Mucosa of rectum (tissue), 2 donors: ENCODE data around the gene XYLT1.
A peak's percentile ranks its signal among the peaks of the same experiment; 100 is the strongest.

Experiments
- H3K27ac ChIP-seq, 2 donors: one replicate each; pipeline ENCODE4 v1.7.0; 2013; ENCODE audit warnings: inconsistent platforms in 2 of 2, low read depth in 2 of 2, low read length in 2 of 2
- H3K27me3 ChIP-seq, 2 donors: one replicate each; pipeline ENCODE4 v1.7.0; 2013; ENCODE audit warnings: low read length in 2 of 2; ENCODE audit not compliant: control insufficient read depth in 2 of 2, insufficient read depth in 2 of 2
- H3K36me3 ChIP-seq, 2 donors: one replicate each; pipeline ENCODE4 v1.7.0; 2013; ENCODE audit warnings: low read length in 2 of 2; ENCODE audit not compliant: control insufficient read depth in 2 of 2, insufficient read depth in 2 of 2
- H3K4me1 ChIP-seq, 2 donors: one replicate each; pipeline ENCODE4 v1.7.0; 2013; ENCODE audit warnings: low read length in 2 of 2, mild to moderate bottlenecking in 1 of 2; ENCODE audit not compliant: control insufficient read depth in 2 of 2, insufficient read depth in 2 of 2
- H3K4me3 ChIP-seq, 2 donors: one replicate each; pipeline ENCODE4 v1.7.0; 2013; ENCODE audit warnings: low read length in 2 of 2
- H3K9ac ChIP-seq, 2 donors: one replicate each; pipeline ENCODE4 v1.7.0; 2013; ENCODE audit warnings: low read length in 2 of 2, low read depth in 1 of 2, mild to moderate bottlenecking in 1 of 2
- H3K9me3 ChIP-seq, 2 donors: one replicate each; pipeline ENCODE4 v1.7.0; 2013; ENCODE audit warnings: low read length in 2 of 2; ENCODE audit not compliant: control insufficient read depth in 2 of 2
- donor health status: healthy.
- donor health status: Normal muscosa, but diverticular disease.

The XYLT1 gene

DNA sequence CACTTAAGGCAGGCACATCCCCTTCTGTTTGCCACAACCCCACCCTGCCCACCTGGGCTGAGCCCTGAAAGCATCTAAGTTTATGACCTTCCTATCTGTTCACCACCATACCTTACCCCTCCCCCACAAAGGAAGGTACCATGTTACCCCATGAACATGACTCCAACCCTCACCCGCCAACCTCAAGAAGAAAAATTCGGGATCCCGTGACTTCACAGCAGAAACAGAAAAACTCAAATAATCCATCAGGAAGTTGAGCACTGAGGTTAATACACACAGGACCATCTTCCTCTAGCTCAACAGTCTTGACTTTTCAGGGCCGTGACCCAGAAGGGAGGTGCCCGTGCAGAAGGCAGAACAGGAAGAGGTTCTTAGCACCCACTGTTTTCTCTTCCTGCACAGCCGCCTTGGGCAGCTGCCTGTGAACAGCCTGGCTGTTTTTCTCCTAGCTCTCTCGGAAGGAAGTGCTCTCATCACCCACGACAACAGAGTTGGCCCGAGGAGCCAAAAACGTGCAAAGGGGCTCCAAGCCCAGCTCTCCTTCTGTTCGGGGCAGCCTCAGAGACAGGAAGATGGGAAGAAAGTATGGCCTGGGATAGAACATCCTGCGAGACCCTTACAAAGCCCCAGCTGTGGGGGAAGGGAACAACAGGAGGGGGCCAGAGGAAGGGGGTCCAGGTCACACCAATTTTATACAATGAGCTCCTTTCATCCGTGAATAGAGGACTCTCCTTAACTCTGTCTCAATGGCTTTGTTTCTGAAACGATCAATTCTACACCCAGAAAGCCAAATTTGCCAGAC is 101.1 kb downstream of the XYLT1 start:
- peak overlapping the region in 1 of 2 donors; percentile 52 for H3K4me3 ChIP-seq
- H3K27me3 ChIP-seq: no peaks in the 10 kb centered on the region
- peak overlapping the region; percentile 43 to 82 for H3K27ac ChIP-seq
- no peaks in the 10 kb centered on the region for H3K9me3 ChIP-seq
- H3K4me1 ChIP-seq: peaks cover 27 to 33% of the 10 kb centered on the region in 2 donors
- no peaks in the 10 kb centered on the region for H3K36me3 ChIP-seq
- peak overlapping the region in 1 of 2 donors; percentile 47 for H3K9ac ChIP-seq

DNA sequence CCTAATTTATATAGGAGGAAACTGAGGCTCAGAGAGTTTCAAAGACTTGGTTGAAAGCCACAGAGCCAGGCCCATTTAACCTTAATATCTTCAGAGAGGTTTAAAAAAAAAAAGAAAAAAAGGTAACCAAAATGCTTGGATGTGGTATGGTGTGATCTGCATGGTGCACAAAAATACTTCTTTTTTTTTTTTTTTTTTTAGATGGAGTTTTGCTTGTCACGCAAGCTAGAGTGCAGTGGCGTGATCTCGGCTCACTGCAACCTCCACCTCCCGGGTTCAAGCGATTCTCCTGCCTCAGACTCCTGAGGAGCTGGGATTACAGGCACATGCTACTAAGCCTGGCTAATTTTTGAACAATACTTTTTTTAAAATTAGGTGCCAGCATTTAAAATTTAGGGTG is 101.8 kb downstream of the XYLT1 start:
- Histone ChIP-seq H3K4me1 (peaks cover 33 to 34% of the 10 kb centered on the region in 2 donors), H3K27ac (peak overlapping the region; percentile 43 to 82), H3K9me3 (no peaks in the 10 kb centered on the region), H3K9ac (no peak overlapping the region), H3K36me3 (no peaks in the 10 kb centered on the region), H3K27me3 (no peaks in the 10 kb centered on the region), H3K4me3 (peak overlapping the region in 1 of 2 donors; percentile 52)

DNA sequence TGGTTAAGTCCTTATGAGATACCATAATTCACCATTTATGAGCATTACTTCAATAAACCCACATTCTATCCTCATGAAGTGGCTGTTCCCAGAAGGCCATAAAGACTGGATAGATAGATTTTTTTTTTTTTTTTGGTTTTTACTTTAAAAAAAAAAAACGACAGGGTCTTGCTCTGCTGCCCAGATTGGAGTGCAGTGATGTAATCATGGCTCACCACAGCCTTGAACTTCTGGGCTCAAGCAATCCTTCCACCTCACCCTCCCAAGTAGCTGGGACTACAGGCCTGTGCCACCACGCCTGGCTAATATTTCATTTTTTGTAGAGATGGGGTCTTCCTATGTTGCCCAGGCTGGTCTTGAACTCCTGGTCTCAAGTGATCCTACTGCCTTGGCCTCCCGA is 102.3 kb downstream of the XYLT1 start:
- Histone ChIP-seq H3K36me3 (no peaks in the 10 kb centered on the region), H3K9ac (no peak overlapping the region), H3K4me1 (peaks cover 33 to 35% of the 10 kb centered on the region in 2 donors), H3K9me3 (no peaks in the 10 kb centered on the region), H3K4me3 (no peak overlapping the region), H3K27ac (peak overlapping the region in 1 of 2 donors; percentile 7), H3K27me3 (no peaks in the 10 kb centered on the region)

DNA sequence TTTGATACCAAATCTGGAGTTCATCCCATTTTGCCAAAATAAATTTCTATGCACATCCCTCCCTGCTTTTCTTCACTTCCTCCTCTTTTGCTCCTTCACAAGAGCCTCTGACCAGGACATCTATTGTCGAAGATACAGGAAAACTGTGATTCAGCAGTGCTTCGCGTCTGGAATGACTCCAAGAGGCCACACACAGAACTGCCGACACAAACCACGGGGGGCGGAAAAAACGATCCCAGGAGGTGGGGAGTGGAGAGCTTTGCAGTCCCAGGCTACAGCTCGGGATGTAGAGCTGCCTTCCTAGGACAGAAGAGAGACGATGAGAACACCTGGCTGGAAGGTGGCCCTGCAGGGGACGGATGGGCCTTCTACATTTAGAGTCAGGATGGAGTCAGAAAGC is 102.8 kb downstream of the XYLT1 start:
- Histone ChIP-seq H3K36me3 (no peaks in the 10 kb centered on the region), H3K9me3 (no peaks in the 10 kb centered on the region), H3K27ac (peak overlapping the region in 1 of 2 donors; percentile 7), H3K9ac (no peak overlapping the region), H3K4me3 (no peak overlapping the region), H3K4me1 (peaks cover 33 to 35% of the 10 kb centered on the region in 2 donors), H3K27me3 (no peaks in the 10 kb centered on the region)

DNA sequence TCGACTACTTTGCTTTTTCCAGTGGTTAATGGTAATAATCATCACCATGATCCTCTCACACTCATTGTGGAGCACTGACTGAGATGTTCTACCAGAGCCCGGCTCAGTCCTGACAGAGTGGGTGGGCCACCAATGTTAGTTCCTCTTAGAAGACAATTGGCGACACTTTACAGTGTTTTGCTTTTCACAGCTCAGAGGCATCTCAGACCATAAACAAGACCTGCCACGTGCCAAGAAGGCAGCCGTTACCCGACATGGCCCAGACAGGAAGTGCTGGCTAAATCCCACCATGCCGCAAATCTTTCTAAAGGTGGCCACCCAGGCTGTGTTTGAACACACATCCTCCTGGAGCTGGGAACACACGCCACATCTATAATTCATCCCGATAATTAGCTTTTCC is 103.7 kb downstream of the XYLT1 start:
- Histone ChIP-seq H3K27ac (peak overlapping the region in 1 of 2 donors; percentile 39), H3K36me3 (no peaks in the 10 kb centered on the region), H3K27me3 (no peaks in the 10 kb centered on the region), H3K9me3 (no peaks in the 10 kb centered on the region), H3K9ac (no peak overlapping the region), H3K4me1 (peaks cover 33 to 42% of the 10 kb centered on the region in 2 donors), H3K4me3 (no peak overlapping the region)

DNA sequence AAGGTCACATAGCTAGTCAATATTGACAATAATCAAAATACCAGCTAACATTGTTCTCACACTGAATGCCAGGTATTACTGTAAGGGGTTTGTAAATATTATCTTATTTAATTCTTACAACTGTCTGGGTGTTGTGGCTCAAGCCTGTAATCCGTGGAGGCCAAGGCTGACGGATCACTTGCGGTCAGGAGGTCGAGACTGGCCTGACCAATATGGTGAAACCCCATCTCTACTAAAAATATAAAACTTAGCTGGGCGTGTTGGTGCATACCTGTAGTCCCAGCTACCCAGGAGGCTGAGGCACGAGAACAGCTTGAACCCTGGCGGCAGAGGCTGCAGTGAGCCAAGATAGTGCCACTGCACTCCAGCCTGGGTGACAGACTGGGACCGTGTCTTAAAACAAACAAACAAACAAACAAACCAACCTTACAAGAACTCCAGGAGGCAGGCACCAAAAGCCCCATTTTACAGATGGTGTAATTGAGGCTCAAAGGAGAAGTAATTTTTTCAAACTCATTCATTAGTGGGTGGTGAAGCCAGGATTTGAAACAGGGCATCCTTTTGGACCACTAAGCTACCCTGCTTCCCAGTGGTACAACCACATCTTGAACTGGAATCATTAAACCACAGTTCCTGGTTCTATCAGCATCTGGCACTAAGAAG is 104.3 kb downstream of the XYLT1 start:
- H3K27ac ChIP-seq: peak overlapping the region in 1 of 2 donors; percentile 0
- no peak overlapping the region for H3K9ac ChIP-seq
- no peaks in the 10 kb centered on the region for H3K9me3 ChIP-seq
- no peak overlapping the region for H3K4me3 ChIP-seq
- no peaks in the 10 kb centered on the region for H3K36me3 ChIP-seq
- H3K4me1 ChIP-seq: peaks cover 32 to 45% of the 10 kb centered on the region in 2 donors
- H3K27me3 ChIP-seq: no peaks in the 10 kb centered on the region

DNA sequence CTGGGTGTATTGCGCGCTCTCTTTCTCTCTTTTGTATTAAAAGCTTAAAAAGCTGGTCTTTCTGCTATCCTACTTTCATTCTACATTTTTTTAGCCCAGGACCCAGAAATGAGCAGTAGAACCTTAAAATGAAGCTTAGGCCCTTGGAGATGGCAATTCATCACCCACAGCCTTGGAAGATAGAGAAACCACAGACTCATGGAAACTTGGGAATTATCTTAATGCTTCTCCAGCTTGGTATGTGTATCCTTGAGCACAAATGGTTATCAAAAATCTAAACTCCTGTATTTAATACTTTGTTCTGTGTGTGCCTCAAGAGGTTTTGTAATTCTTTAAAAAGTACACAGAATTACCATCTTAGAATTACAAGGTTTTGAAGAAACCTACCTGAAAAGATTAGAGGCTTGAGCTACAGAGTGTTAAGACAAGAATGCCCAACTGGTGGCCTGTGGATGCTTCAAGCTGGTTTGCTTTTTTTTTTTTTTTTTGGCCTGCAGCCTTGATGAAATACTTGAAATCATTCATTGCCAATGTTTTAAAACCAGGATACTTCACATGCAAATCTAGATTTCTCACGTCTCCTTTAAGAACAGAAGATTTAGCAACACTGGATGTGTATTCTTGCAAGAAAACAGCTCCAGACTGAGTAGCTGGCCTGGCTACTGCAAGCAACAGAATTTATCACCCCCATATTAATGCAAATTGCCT is 105.0 kb downstream of the XYLT1 start:
- Histone ChIP-seq H3K4me3 (no peak overlapping the region), H3K27me3 (no peaks in the 10 kb centered on the region), H3K9me3 (no peaks in the 10 kb centered on the region), H3K4me1 (peaks cover 30 to 38% of the 10 kb centered on the region in 2 donors), H3K9ac (no peak overlapping the region), H3K27ac (no peak overlapping the region), H3K36me3 (no peaks in the 10 kb centered on the region)

DNA sequence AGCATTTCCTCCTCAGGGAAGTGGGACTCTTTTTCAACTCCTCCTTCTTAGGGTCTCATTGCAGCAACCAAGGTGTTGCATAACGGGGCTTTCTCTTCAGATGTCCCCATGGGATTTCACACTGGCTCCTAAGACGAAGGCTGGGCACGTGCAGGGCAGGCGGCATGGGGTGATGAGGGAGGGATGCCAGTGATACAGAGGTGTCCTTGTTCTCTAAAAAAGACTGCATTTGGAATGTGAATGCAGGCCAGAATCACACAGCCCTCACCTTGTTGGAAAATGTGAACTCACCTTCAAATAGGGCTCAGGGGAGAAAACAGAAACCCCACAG is 105.6 kb downstream of the XYLT1 start:
- Histone ChIP-seq H3K4me3 (no peak overlapping the region), H3K4me1 (peaks cover 25 to 33% of the 10 kb centered on the region in 2 donors), H3K9me3 (no peaks in the 10 kb centered on the region), H3K27me3 (no peaks in the 10 kb centered on the region), H3K9ac (no peak overlapping the region), H3K27ac (no peak overlapping the region), H3K36me3 (no peaks in the 10 kb centered on the region)

DNA sequence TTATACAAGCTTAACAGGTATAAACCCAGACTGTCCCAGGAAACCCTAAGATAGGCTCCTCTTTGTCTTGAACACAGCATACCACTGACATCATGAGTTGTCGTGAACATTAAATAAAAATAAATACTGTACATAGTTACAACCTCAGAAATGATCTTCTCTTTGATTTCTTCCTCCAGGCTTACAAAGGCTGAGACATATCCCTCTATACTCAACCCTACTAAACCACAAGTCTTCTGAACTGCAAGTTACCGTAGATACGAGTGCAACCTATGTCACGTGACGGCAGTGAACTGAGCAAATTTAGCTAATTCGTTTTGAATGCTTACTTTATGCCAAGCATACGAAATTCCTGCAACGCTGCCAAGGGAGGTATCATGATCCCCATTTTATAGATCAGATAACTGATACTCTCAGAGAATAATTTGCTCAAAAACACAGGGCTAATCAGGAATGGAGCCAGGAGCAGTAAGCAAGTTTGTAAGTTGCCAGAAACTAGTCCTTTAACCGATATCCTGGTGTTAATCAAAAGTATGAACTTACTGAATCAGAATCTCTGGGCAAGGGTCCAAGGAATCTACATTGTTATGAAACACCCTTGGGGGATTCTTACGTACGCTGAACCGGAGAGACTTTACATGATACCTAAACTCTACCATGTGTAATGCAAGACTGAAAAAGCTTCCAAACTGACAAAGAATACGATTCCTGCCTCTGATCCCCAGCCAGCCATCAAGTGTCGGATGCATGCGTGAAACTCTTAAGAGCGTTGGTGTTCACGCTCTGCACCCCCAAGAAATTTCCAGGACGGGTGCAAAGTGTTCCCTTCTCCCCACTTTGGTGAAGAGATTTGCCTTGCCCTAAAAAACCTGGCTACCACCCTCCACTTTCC is 106.2 kb downstream of the XYLT1 start:
- Histone ChIP-seq H3K9me3 (no peaks in the 10 kb centered on the region), H3K27ac (no peak overlapping the region), H3K4me1 (peaks cover 18 to 27% of the 10 kb centered on the region in 2 donors), H3K27me3 (no peaks in the 10 kb centered on the region), H3K9ac (no peak overlapping the region), H3K4me3 (no peak overlapping the region), H3K36me3 (no peaks in the 10 kb centered on the region)
